K562 (cell line): Measurements from ENCODE around the gene TMIGD2. TPM values are rescaled to one million over a fixed set of nuclear protein-coding genes. Genes with fewer than 3 reads are reported as not detected.

Source experiments
- CC2D1A ChIP-seq: fragments of 450-650 bp; IDR thresholded peaks from 2 replicates; pipeline ENCODE4 v1.6.1; 2017; ENCODE audit warnings: mild to moderate bottlenecking
- DACH1 ChIP-seq: fragments of 450-650 bp; IDR thresholded peaks from 2 replicates; pipeline ENCODE4 v1.6.1; 2018; ENCODE audit not compliant: partially characterized antibody
- E2F1 ChIP-seq: sonication (generic); formaldehyde crosslinking; IDR thresholded peaks from 2 replicates; pipeline ENCODE4 v1.8.1; 2023; ENCODE audit warnings: mild to moderate bottlenecking, missing genetic modification reagents, moderate library complexity
- HDAC3 ChIP-seq: fragments of 450-650 bp; IDR thresholded peaks from 2 replicates; pipeline ENCODE4 v1.6.1; 2018; ENCODE audit warnings: borderline replicate concordance, mild to moderate bottlenecking, moderate library complexity; ENCODE audit not compliant: partially characterized antibody
- HDAC8 ChIP-seq: fragments of 450-650 bp; IDR thresholded peaks from 2 replicates; pipeline ENCODE4 v1.6.1; 2016; ENCODE audit warnings: mild to moderate bottlenecking, missing genetic modification characterization, moderate library complexity, missing compliant biosample characterization
- NONO ChIP-seq, 2 experiments: fragments of 200-400 bp in 1 of 2; fragments of 450-650 bp in 1 of 2; formaldehyde crosslinking in 1 of 2; IDR thresholded peaks; 2 replicates each; pipeline ENCODE4 v1.6.1; 2017; ENCODE audit warnings: low read depth in 2 of 2, mild to moderate bottlenecking in 2 of 2, moderate library complexity in 2 of 2, low read length in 1 of 2
- PHF20 ChIP-seq: fragments of 450-650 bp; IDR thresholded peaks from 2 replicates; pipeline ENCODE4 v1.6.1; 2018; ENCODE audit not compliant: partially characterized antibody
- POLR2G ChIP-seq: fragments of 200-400 bp; formaldehyde crosslinking; IDR thresholded peaks from 2 replicates; pipeline ENCODE4 v1.6.1; 2017; ENCODE audit warnings: low read depth, mild to moderate bottlenecking, antibody characterized with exemption, low read length, moderate library complexity
- RAD51 ChIP-seq: fragments of 450-650 bp; IDR thresholded peaks from 2 replicates; pipeline ENCODE4 v1.7.1; 2016; ENCODE audit warnings: low read depth, mild to moderate bottlenecking, borderline replicate concordance
- RBM25 ChIP-seq: fragments of 200-400 bp; formaldehyde crosslinking; IDR thresholded peaks from 2 replicates; pipeline ENCODE4 v1.6.1; 2018; ENCODE audit warnings: low read length, low read depth, moderate library complexity; ENCODE audit not compliant: severe bottlenecking
- YY1 ChIP-seq, 3 experiments: IDR thresholded peaks; 2 replicates each; pipeline ENCODE4 v1.6.1; 2011; ENCODE audit warnings: low read length in 2 of 3, mild to moderate bottlenecking in 2 of 3, moderate library complexity in 2 of 3, borderline replicate concordance in 1 of 3, control low read depth in 1 of 3, low read depth in 1 of 3; ENCODE audit not compliant: insufficient read depth in 3 of 3, insufficient replicate concordance in 2 of 3, control insufficient read depth in 1 of 3, insufficient read length in 1 of 3; ENCODE audit errors: extremely low read depth in 1 of 3
- ZC3H11A ChIP-seq: IDR thresholded peaks from 2 replicates; pipeline ENCODE4 v1.6.1; 2012; ENCODE audit warnings: low read depth, low read length, improper control_type of control experiment
- ZNF175 ChIP-seq: fragments of 200-800 bp; sonication (Bioruptor generic); IDR thresholded peaks from 2 replicates; pipeline ENCODE4 v1.6.1; 2016; ENCODE audit warnings: low read depth, mild to moderate bottlenecking, missing genetic modification characterization, missing compliant biosample characterization
- ZNF197 ChIP-seq: fragments of 200-800 bp; sonication (Bioruptor generic); IDR thresholded peaks from 2 replicates; pipeline ENCODE4 v1.6.1; 2016; ENCODE audit warnings: low read depth, missing genetic modification characterization, missing compliant biosample characterization
- ZNF764 ChIP-seq: fragments of 250-450 bp; sonication (Bioruptor Pico); IDR thresholded peaks from 2 replicates; pipeline ENCODE4 v1.4.0; 2020; ENCODE audit warnings: low read depth, mild to moderate bottlenecking, moderate library complexity
- polyA plus RNA-seq, 8 experiments: library from polyadenylated mRNA; depleted of rRNA in 4 of 8; stranded (reverse) in 5 of 8; unstranded in 3 of 8; fragments of >200 nt; fragmentation: Nextera tagmentation in 2 of 8; fragmentation: Illumina TruSeq in 1 of 8; extraction: Ambion mirVana in 2 of 8; extraction: Trizol in 1 of 8; gene quantifications; 2 replicates each; pipeline versions ENCODE4 v1.2.1 to v1.2.3, GENCODE V29; 2011 to 2014; ENCODE audit warnings: inconsistent platforms in 1 of 8, missing spikeins in 1 of 8
- total RNA-seq, 7 experiments: library from RNA; depleted of rRNA in 6 of 7; stranded (reverse); fragments of >200 nt in 6 of 7; fragmentation: Illumina TruSeq in 2 of 7; extraction: Trizol in 2 of 7; gene quantifications; 2 replicates each; pipeline versions ENCODE4 v1.2.1 to v1.2.3, GENCODE V29; 2011 to 2021; ENCODE audit warnings: low replicate concordance in 1 of 7
- TF ChIP-seq, protein P1 (sequence below): IDR thresholded peaks from 3 replicates; pipeline ENCODE4 v1.6.1; 2011; ENCODE audit warnings: borderline replicate concordance, mild to moderate bottlenecking; ENCODE audit not compliant: insufficient read length, insufficient read depth
- TF ChIP-seq, protein P2 (sequence below), 3 experiments: fragments of 200-800 bp in 1 of 3; sonication (Bioruptor generic) in 1 of 3; sonication (generic) in 1 of 3; formaldehyde crosslinking in 1 of 3; IDR thresholded peaks; 2 replicates each; pipeline versions ENCODE4 v1.6.1 to v1.8.0; 2016 to 2022; ENCODE audit warnings: mild to moderate bottlenecking in 2 of 3, missing compliant biosample characterization in 2 of 3, missing genetic modification characterization in 2 of 3, missing genetic modification reagents in 1 of 3

Gene TMIGD2
- total and polyA plus RNA-seq, 9 of the 15 experiments (the other 6 are each of a cell fraction or from before 2014, with no cell fraction given), result not detected

DNA sequence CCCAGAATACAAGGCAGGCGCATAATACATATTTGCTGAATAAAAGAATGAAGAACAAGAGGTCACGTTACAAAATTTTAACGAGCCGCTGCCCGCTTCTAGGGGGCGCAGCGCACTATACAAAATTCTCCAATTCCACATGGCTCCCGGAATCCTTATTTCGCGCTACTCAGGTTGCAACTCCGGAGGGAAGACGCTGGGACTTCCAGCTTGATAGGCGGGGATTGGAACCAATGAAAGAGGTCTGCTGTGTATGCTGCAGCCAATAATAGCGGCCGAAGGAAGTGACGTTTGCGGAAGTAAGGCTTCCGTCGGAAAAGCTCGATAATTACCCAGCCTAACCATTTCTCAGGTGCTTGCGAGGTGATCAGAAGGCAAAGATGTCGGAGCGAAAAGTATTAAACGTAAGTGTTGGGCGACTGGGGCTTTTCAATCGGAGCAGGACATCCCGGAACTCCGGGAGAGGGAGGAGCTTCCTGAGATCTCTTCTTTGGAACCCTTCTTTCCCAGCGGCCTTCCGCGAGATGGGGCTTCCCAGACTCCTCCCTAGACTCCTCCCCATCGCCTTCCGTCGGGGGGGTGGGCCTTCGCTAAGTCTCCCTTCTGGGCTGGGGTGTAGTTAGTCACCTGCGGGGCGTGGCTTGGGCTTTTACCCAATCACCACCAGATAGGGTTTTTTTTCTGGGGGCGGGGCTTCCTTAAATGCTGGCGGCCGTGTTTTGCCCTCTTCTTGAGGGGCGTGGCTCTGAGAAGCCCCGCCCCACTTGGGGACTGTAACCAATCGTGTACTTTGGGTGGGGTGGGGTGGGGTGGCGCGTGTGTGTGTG lies 55.2 kb downstream of the TMIGD2 start, which contains the start of gene YJU2 (continued):
- TF ChIP-seq E2F1 (CRISPR knock-in tag) (peak; percentile 83), POLR2G (peak; percentile 74), ZNF197 (no peak; the same call in 1 of the 2 replicates), CC2D1A (0 out of 2 replicates have a peak, but pooled peaks have one; percentile 75), YY1 (IDR thresholded peaks at IDR 0.05; ENCODE audit: borderline replicate concordance in 1 of 3, control insufficient read depth in 1 of 3, extremely low read depth in 1 of 3, insufficient read depth in 3 of 3, insufficient read length in 1 of 3, insufficient replicate concordance in 2 of 3, low read depth in 1 of 3, low read length in 2 of 3) (peak; percentile 20 to 86 (median 78)), DACH1 (no peak), RAD51 (peak; percentile 25; the same call in 1 of the 2 replicates), NONO (IDR thresholded peaks at IDR 0.05; ENCODE audit: low read depth in 2 of 2, low read length in 1 of 2) (no peak), ZC3H11A (peak; percentile 35; the same call in 1 of the 2 replicates), HDAC3 (no peak), ZNF175 (CRISPR knock-in tag) (peak; percentile 90), ZNF764 (no peak), PHF20 (peak; percentile 99), HDAC8 (tag) (no peak), RBM25 (peak; percentile 99)
- TF ChIP-seq, protein P1, sequence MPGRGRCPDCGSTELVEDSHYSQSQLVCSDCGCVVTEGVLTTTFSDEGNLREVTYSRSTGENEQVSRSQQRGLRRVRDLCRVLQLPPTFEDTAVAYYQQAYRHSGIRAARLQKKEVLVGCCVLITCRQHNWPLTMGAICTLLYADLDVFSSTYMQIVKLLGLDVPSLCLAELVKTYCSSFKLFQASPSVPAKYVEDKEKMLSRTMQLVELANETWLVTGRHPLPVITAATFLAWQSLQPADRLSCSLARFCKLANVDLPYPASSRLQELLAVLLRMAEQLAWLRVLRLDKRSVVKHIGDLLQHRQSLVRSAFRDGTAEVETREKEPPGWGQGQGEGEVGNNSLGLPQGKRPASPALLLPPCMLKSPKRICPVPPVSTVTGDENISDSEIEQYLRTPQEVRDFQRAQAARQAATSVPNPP, result no peak
- TF ChIP-seq, protein P2, sequence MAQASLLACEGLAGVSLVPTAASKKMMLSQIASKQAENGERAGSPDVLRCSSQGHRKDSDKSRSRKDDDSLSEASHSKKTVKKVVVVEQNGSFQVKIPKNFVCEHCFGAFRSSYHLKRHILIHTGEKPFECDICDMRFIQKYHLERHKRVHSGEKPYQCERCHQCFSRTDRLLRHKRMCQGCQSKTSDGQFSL (CRISPR knock-in tag; IDR thresholded peaks at IDR 0.05), result no peak
- TF ChIP-seq, protein P2 (tag; IDR thresholded peaks at IDR 0.05), result no peak
